ENCODE results near the gene CCNF. TPM values are rescaled to one million over a fixed set of nuclear protein-coding genes. Genes with fewer than 3 reads are reported as not detected.

CCNF gene
- total and polyA plus RNA-seq, 2 of the 8 experiments (the other 6 are each of a cell fraction or from before 2014, with no cell fraction given) = 15.4 to 54.3 TPM

DNA sequence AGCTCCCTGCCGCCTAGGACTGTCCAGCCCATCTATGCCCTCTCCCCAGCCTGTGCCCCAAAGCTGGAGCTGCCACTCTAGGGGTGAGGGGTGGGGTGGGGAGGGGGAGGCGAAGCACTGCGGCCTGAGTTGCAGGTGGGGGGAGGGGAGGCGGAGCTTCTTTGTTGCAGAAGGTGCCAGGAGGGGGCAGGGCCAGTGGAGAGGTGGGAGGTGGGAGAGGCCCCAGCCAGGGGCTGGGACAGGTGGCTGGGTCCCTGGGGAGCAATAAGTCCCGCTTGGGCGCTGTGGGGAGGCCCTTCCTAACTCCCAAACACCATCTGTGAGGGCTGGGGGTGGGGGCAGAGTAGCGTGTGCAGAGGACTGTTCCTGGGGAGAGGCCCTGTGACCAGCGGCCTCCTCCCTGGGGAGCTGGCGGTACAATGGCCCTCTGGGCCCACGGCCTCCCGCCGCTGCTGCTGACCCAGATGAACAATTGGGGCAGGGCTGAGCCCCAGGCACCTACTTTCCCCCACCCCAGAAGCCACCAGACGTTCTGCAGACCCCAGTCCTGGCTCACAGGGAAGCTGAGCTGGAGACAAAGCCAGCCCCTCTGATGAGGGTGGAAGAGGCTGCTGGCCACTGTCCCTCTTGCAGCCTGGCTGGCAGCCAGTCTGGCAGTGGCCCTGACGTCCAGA lies 39.6 kb downstream of the CCNF start:
- DNase-seq (ENCODE audit: low read depth in 1 of 2, low spot score in 2 of 2) (peak in 1 of 2 experiments; percentile 59), FAIRE-seq (no peak)
- H3K18ac ChIP-seq (ENCODE audit: extremely low read depth, low read length) = peak overlapping the region; percentile 98
- TF ChIP-seq TAF1 (IDR thresholded peaks at IDR 0.05; ENCODE audit: low read depth, low read length) = 0 out of 2 replicates have a peak, but pooled peaks have one; percentile 17
- no peak for TF ChIP-seq POLR2AphosphoS5 (IDR thresholded peaks at IDR 0.05; ENCODE audit: low read depth, low read length)
- H2BK5ac ChIP-seq (ENCODE audit: low read depth, low read length) = peak overlapping the region; percentile 35; the same call in 1 of the 2 replicates
- H3K14ac ChIP-seq (ENCODE audit: insufficient read length) = no peak overlapping the region
- H3K4ac ChIP-seq (replicated peaks; ENCODE audit: insufficient read length, low read depth, low read length) = peak overlapping the region; percentile 98
- H3K4me1 ChIP-seq (replicated peaks in 1 of 4; ENCODE audit: control insufficient read depth in 3 of 4, insufficient read depth in 4 of 4, low read length in 3 of 4) = peaks cover 0 to 41% (median 30%) of the 10 kb centered on the region in 4 experiments; a peak in 6 of 7 replicates
- H3K9me3 ChIP-seq (ENCODE audit: insufficient read depth in 2 of 2, low read depth in 1 of 2, low read length in 1 of 2) = no peaks in the 10 kb centered on the region
- WGBS, 2 experiments (ENCODE audit: extremely low coverage in 1 of 2, insufficient coverage in 1 of 2, insufficient read length in 1 of 2, insufficient replicate concordance in 2 of 2, low coverage in 1 of 2, low lambda C conversion rate in 2 of 2, missing lambda C conversion rate in 1 of 2) = 32% methylated on average over 11 of the region's 14 CpGs; no CpG with 5 or more reads in 1 of the 2 experiments
- H4K91ac ChIP-seq (replicated peaks; ENCODE audit: insufficient read length, low read length) = peak overlapping the region; percentile 96
- H3K56ac ChIP-seq (replicated peaks; ENCODE audit: insufficient read length, low read depth, low read length) = peak overlapping the region; percentile 73
- ChIA-PET POLR2A (ENCODE audit: partially characterized antibody) (interaction anchor here (0.7 to 2.8 kb wide), 16 partner anchors 10 to 280 kb away, joined by 3 to 21 read pairs (median 4); partner anchors contain the start of genes AMDHD2, ATP6V0C, ECI1 and TEDC2), CTCF (ENCODE audit: partially characterized antibody) (interaction anchor here (0.7 to 4.0 kb wide), 5 partner anchors 8 to 39 kb away, joined by 3 to 15 read pairs (median 5); partner anchors contain the start of gene TEDC2)
- peaks cover 24 to 55% (median 50%) of the 10 kb centered on the region in 4 experiments for H3K27me3 ChIP-seq (replicated peaks in 1 of 4; ENCODE audit: control insufficient read depth in 3 of 4, extremely low read depth in 1 of 4, insufficient read depth in 3 of 4, low read length in 3 of 4)
- H3K4me2 ChIP-seq (ENCODE audit: insufficient read depth in 1 of 2, low read depth in 2 of 2, low read length in 2 of 2) = peak overlapping the region; percentile 88 to 94
- peak overlapping the region; percentile 80; the same call in 1 of the 2 replicates for H2BK12ac ChIP-seq (ENCODE audit: low read depth, low read length)
- H4K8ac ChIP-seq (ENCODE audit: extremely low read depth, insufficient read depth, low read length) = peak overlapping the region; percentile 97
- H3K4me3 ChIP-seq (ENCODE audit: extremely low read depth in 1 of 4, insufficient read depth in 2 of 4, low read depth in 3 of 4, low read length in 4 of 4) = peak overlapping the region; percentile 36 to 73 (median 44)
- peak overlapping the region; percentile 82; the same call in 1 of the 2 replicates for H2BK20ac ChIP-seq (ENCODE audit: low read length)
- H3K36me3 ChIP-seq (ENCODE audit: control insufficient read depth in 2 of 4, insufficient read depth in 4 of 4, low read length in 3 of 4) = peaks cover 0 to 1% (median 0%) of the 10 kb centered on the region in 4 experiments; a peak in 1 of 8 replicates
- no peak overlapping the region for H3K27ac ChIP-seq (ENCODE audit: low read depth, low read length)
- peak overlapping the region in 1 of 4 experiments; percentile 69; a peak in 2 of 7 replicates for H3K9ac ChIP-seq (replicated peaks in 1 of 4; ENCODE audit: extremely low read depth in 1 of 4, low read depth in 3 of 4, low read length in 3 of 4)
- peak overlapping the region; percentile 50 for H4K5ac ChIP-seq (ENCODE audit: insufficient read length, low read depth, low read length)
- H2BK15ac ChIP-seq (ENCODE audit: low read length) = peak overlapping the region; percentile 92; the same call in 1 of the 2 replicates
- H3K23ac ChIP-seq (ENCODE audit: insufficient read length) = no peak overlapping the region
- H3K79me2 ChIP-seq (ENCODE audit: control insufficient read depth in 1 of 2, insufficient read depth in 2 of 2, low read length in 2 of 2) = no peaks in the 10 kb centered on the region
- H3K23me2 ChIP-seq (ENCODE audit: low read depth, low read length) = peaks cover 15% of the 10 kb centered on the region; the same call in 1 of the 2 replicates
- H2AK5ac ChIP-seq (ENCODE audit: low read depth, low read length) = peak overlapping the region; percentile 82; the same call in 1 of the 2 replicates
- no peak overlapping the region for H2AFZ ChIP-seq (ENCODE audit: low read length)
- no peaks in the 10 kb centered on the region for H3K79me1 ChIP-seq (ENCODE audit: low read depth, low read length)
- peaks cover 2 to 10% of the 10 kb centered on the region in 2 experiments for H4K20me1 ChIP-seq (replicated peaks in 1 of 2; ENCODE audit: control insufficient read depth in 1 of 2, insufficient read depth in 2 of 2, low read length in 2 of 2)
- no peak overlapping the region for H2BK120ac ChIP-seq (replicated peaks; ENCODE audit: low read depth, low read length)
